GM12865 (cell line): ENCODE data around the gene CBR1.

ENCODE experiments used
- DNase-seq: peaks from one replicate; pipeline ENCODE4 v3.0.0; 2010; ENCODE audit warnings: low read depth
- H3K4me3 ChIP-seq: 2 replicates; pipeline ENCODE4 v1.5.1; 2011; ENCODE audit warnings: mild to moderate bottlenecking, low read depth, low read length, control low read depth
- CTCF ChIP-seq: IDR thresholded peaks from 2 replicates; pipeline ENCODE4 v1.5.1; 2011; ENCODE audit warnings: low read length, control low read depth, low read depth, inconsistent platforms; ENCODE audit not compliant: insufficient read depth; ENCODE audit errors: missing control alignments

The CBR1 gene

DNA sequence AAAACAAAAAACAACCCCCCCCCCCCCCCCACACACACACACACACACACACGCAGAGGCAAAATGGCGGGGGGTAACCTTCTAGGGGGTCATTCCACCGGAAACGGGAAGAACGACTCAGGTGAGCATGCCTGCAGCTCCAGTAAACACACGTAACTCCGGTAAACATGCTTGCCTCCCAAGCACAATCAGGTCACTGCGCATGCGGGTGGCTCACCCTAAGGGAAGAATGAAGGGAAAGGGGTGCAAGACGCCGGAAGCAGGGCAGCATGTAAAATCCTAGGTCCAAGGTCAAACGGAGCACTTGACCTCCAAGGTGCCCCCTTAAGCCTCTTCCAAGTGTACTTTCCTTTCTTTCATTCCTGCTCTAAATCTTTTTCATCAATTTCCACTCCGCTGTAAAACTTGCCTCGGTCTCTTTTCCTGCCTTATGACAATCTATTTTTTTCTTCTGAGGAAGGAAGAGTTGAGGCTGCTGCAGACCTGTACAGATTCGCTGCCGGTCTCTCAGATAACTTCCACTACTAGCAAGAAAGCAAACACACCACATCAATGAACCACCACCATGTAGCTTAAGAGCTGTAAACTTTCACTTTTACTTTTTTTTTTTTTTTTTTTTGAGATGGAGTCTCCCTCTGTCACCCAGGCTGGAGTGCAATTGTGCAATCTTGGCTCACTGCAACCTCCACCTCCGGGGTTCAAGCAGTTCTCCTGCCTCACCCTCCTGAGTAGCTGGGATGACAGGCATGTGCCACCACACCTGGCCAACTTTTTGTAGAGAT is 44.0 kb downstream of the CBR1 start:
- H3K4me3 ChIP-seq: no peak overlapping the region
- no peak for TF ChIP-seq CTCF
- DNase-seq: peak; percentile 24

DNA sequence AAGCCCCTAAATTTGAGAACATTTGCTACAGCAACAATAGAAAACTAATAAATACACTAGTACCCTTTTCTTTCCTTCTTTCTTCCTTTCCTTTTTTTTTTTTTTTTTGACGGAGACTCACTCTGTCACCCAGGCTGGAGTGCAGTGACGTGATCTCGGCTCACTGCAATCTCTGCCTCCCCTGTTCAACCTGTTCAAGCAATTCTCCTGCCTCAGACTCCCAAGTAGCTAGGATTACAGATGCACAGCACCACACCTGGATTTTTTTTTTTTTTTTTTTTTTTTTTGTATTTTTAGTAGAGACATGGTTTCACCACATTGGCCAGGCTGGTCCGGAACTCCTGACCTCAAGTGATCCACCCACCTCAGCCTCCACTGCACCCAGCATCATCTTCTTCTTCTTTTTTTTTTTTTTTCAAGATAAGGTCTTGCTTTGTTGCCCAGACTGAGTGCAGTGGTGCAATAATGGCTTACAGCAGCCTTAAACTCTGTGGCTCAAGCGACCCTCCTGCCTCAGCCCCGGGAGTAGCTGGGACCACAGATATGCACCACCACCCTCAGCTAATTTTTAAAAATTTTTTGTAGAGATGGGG is 45.4 kb downstream of the CBR1 start:
- TF ChIP-seq CTCF: no peak
- DNase-seq: no peak
- no peak overlapping the region for H3K4me3 ChIP-seq

- no peak for TF ChIP-seq CTCF
- DNase-seq: no peak
- no peak overlapping the region for H3K4me3 ChIP-seq
Measured at GRCh38 chr21:36117286-36117741, 47.5 kb downstream of the CBR1 start.

DNA sequence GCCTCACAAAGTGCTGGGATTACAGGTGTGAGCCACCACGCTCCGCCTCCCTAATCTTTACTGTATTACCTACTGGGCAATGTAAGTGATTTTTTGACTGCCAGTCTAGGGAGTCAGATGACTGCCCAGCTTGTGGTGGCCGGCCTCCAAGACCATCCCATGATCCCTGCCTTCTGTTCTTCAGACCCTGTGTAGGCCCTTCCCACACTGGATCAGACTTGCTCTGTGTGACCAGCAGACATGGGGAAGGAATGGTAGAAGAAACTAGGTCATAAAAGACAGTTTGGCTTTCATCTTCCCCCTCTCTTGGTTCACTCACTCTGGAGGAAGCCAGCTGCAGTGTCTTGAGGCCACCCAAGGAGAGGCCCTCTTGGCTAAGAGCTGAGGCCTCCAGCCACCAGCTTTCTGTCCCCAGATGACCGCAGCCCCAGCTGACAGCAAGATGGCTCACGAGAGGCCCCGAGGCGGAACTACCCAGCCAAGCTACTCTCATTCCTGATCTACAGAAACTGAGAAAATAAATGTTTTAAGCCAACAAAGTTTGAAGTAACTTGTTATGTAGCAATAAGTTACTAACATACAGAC is 50.6 kb downstream of the CBR1 start:
- TF ChIP-seq CTCF: no peak
- no peak for DNase-seq

More for the DNA sequence above, 50.6 kb downstream of the CBR1 start:
- no peak overlapping the region for H3K4me3 ChIP-seq
